Endometrial microvascular endothelial cells (primary cell): ENCODE data around the gene MIB2. TPM values are rescaled to one million over a fixed set of nuclear protein-coding genes. Genes with fewer than 3 reads are reported as not detected.

ENCODE experiments used
- in situ Hi-C: cut with HindIII; loops from 2 replicates; pipeline ENCODE4 v1.10.0; 2017; ENCODE audit warnings: low sequenced_read_pairs, low pct_unique_long_range_greater_than_20kb; ENCODE audit errors: inconsistent ontology term
- total RNA-seq: library from RNA; depleted of rRNA; stranded (reverse); fragments of >200 nt; gene quantifications from one replicate; pipeline ENCODE4 v1.2.3, GENCODE V29; 2015; ENCODE audit errors: inconsistent ontology term

MIB2 gene
- total RNA-seq, 1 donor from 2014 or later: 7.4 TPM

DNA sequence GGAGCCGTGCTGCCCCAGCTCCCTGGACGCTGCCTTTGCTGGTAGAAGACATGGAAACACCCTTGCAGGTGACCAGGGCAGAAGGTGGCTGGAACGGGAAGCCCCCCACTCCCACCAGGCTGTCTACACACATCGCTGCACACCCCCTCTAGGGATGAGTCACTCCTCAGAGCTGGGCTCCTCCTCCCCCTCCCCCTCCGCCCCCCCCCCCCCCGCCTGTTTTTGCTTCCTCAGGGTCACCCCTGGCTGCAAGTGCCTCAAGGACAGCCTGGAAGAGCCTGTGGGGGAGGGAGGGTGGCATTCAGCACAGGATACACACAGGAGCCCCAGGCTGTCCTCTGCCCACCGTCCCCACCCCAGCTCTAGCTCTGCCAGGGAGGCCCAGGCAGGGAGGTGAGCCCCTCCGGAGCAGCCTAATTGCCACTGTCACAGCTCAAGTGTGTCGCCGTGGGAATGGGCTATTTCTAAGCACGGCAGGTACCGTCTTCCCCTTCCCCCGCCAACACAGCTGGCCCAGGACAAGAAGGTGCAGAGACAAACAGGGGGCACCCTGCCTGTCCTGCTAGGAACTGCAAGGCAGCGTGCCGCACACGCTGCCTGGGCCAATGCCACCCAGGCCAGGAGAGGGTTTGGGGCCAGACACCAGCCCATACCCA, 17.9 kb upstream of the MIB2 start:
- in situ Hi-C loops: no loop called here

- in situ Hi-C loops: no loop called here
Observed at GRCh38 chr1:1598051-1598719, 17.1 kb upstream of the MIB2 start.

- in situ Hi-C loops: no loop called here
Observed at GRCh38 chr1:1598720-1599029, 16.6 kb upstream of the MIB2 start.

DNA sequence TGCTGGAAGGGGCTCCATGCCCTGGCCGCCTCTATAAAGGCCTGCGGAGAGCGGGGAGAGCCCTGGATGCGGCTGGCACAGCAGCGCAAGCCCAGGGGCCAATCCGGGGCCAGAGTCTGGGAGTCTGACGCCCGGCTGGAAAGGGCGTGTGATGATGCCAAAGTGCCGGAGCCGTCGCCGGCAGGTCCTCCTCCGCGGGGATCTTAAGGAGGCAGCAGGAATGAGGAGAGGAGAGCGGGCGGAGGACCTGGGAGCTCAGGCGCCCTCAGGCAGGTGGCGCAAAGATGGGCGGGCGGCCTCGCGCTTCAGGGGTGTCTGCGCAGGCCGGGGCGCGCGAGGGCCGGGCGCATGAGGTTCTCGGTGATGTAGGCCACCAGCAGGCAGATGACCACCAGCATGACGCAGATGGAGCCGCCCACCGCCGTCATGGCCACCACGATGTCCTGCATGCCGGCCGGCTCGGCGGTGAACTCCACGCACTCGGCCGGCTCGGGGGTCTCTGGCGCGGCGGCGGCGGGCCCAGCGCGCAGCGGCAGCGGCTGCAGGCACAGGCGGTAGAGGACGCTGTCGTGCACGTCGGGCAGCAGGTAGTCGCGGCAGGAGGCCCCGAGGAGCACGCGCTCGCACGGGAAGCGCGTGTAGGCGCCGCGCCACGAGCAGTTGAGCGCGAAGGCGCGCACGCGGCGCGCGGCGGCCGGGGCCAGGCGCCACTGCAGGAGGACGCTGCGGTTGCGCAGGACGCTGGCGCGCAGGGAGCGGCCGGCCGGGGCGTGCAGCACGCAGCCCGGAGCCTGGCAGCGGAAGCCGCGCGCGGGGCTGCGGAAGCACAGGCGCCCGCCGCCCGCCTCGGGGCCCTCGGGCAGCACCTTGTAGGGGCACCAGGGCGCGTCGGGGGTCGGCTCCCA, 16.0 kb upstream of the MIB2 start:
- in situ Hi-C loops: no loop called here

GRCh38 chr1:1599935-1600860, 15.1 kb upstream of the MIB2 start, which contains the start of gene FNDC10:
TSS of gene FNDC10 (minus strand) at chr1:1600135. CDS start at chr1:1600015, 120 bp downstream.
- in situ Hi-C loops: no loop called here

DNA sequence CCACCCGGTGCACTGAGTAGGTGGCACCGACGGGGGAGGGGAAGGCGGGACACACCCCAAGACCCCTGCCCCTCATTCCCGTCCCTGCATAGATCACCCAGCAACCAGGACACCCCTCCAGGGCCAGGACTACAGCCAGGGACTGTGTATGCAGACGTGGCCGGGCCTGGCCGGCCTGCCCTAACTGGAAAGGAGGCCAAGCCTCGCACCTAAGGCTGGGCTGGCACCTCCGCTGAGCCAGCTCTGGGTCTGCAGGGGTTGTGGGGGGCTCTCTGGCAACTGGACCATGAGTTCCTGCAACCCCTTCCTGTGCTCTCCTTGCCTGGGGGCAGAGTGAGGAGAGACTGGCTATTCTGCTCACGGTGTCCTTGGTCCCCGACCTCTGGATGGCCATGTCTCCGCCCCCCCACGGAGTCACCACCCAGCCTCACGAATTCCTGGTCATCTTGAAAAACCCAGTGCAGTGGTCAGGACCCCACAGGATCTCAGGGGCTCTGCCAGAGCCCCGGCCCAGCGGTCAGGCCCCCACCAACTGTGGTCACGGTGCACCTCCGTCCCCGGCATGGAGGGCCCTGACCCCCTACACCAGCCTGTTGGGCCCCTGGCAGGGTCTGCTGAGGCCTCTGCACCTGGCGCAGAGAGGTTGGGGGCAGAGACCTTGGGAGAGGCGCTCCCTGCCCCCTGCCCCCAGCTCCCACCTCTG, 14.3 kb upstream of the MIB2 start:
- in situ Hi-C loops: no loop called here

DNA sequence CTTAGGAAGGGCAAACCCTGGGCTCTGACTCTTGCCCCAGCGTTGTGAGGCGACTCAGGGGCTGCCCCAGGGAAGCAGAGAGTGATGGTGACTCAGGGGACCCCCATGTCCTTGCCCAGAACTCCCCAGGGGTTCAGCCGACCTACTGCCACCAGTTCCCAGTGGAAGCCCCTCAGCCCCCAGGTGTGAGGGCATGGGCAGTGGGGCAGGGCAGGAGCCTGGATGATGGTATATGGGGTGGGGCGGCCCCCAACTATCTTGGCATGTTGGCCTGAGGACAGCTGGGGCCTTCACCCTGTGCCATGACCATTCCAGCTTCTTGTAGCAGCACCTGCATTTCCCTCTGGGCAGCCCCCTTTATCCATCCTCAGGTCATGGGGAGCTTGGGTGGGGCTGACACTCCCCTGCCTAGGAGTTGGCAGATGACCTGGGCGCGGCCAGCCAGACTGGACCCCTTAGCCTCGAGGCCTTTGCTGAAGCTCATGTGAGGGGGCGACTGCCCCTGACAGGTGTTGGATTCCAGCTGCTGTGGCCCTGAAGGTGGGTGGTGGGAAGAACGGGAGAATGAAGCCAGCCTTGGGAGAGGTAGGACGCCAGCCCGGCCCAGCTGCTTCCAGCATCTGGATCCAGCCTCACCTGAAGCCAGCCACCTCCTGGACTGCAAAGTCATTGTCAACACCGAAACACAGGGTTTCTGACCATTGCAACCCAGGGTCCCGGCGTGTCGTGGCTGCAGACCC, 13.6 kb upstream of the MIB2 start:
- in situ Hi-C loops: no loop called here

GRCh38 chr1:1602304-1602967, 12.9 kb upstream of the MIB2 start:
- in situ Hi-C loops: no loop called here

DNA sequence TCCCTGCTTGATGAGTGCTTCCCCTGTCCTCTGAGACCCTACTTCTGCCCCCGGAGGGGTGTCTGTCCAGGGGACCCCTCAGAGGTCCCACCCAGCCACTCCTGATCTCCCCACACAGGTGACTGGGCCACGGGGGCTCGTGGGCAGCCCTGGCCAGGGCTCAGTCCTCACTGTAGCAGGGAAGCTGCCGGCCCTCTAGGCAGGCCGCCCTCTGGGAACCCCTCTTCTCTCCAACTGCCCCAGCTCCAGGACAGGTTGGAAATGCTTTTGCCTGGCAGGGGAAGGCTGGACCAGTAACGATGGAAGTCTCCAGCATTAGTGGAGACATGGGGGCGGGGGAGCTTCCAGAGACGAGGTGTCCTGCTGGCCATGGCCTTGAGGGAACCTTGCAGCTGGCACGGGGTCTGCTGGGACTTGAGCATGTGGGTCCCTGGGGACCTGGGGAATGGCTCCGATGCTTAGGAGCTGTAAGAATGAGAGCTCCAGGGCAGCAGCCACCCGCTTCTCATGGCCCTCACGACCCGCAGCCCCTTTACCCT, 12.3 kb upstream of the MIB2 start:
- in situ Hi-C loops: no loop called here

GRCh38 chr1:1603671-1604373, 11.5 kb upstream of the MIB2 start:
- in situ Hi-C loops: no loop called here

- in situ Hi-C loops: no loop called here
Observed at GRCh38 chr1:1604374-1605033, 10.8 kb upstream of the MIB2 start.

- in situ Hi-C loops: no loop called here
Observed at GRCh38 chr1:1605034-1605591, 10.2 kb upstream of the MIB2 start.

DNA sequence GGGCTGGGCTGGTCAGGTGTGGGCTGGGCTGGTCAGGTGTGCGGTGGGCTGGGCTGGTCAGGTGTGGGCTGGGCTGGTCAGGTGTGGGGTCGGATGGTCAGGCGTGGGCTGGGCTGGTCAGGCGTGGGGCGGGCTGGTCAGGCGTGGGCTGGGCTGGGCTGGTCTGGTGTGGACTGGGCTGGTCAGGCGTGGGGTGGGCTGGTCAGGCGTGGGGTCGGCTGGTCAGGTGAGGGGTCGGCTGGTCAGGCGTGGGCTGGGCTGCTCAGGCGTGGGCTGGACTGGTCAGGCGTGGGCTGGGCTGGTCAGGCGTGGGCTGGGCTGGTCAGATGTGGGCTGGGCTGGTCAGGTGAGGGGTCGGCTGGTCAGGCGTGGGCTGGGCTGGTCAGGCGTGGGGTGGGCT, 9.6 kb upstream of the MIB2 start:
- in situ Hi-C loops: no loop called here

- in situ Hi-C loops: no loop called here
Observed at GRCh38 chr1:1606232-1606631, 9.1 kb upstream of the MIB2 start.

DNA sequence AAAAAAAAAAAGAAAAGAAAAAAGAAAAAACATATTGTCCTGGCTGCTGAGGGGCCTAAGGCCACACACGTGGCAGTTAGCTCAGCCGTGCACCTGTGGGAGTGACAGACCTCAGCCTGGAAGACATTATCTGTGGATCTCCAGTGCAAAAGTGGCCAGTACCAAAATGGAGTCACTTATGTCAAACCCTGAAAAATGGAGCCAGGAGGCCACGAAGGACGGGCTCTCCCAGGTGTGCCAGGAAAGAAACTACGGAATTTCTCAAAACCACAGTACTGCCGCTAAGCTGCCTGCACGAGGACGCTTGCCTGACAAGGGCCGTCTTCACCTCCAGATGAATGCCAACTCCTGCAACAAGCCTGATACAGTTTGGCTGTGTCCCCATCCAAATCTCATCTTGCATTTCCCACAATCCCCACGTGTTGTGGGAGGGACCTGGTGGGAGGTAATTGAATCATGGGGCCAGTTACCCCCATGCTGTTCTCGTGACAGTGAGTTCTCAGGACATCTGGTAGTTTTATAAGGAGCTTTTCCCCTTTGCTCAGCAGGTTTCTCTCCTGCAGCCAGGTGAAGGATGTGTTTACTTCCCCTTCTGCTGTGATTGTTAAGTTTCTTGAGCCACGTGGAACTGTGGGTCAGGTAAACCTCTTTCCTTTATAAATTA, 5.3 kb upstream of the MIB2 start:
- in situ Hi-C loops: no loop called here
